ENCODE results near the gene PLEKHM1. TPM values are rescaled to one million over a fixed set of nuclear protein-coding genes. Genes with fewer than 3 reads are reported as not detected.

Gene PLEKHM1
- polyA plus RNA-seq, 4 donors: 11.3 to 16.8 (median 14.7) TPM

Other genes with a start within 250 kb of the PLEKHM1 start
- gene SPATA32, start 228.6 kb downstream of the PLEKHM1 start, polyA plus RNA-seq (ENCODE audit: insufficient read length in 4 of 4): under 1 TPM in 3 of 4 donors, not detected in 1; 0.13 to 0.19 (median 0.17) TPM
- 1 to 10 TPM; 5.2 to 6.4 (median 5.7) TPM for gene MAP3K14, start 173.7 kb downstream of the PLEKHM1 start, polyA plus RNA-seq (ENCODE audit: insufficient read length in 4 of 4)
- gene ARHGAP27, start 57.9 kb downstream of the PLEKHM1 start, polyA plus RNA-seq (ENCODE audit: insufficient read length in 4 of 4): 10 to 100 TPM; 13.2 to 18.2 (median 14.8) TPM